NCI-H69 (cell line): ENCODE data around the gene ZBBX.
"Not testable (repeated sequence)": the region's sequence is repeated elsewhere in the genome, so short reads cannot be mapped to it uniquely, and the experiment has no call there.

Experiments
- DNase-seq: peaks from one replicate; lab custom pipeline; 2025; lab: John Stamatoyannopoulos, UW

ZBBX gene

GRCh38 chr3:167380004-167380689, at the start of gene ZBBX:
TSS of gene ZBBX (minus strand) at chr3:167380297. CDS start at chr3:167372901, 7,396 bp downstream.
- DNase-seq = peak; percentile 97

GRCh38 chr3:167426962-167427361, 46.9 kb upstream of the ZBBX start:
- DNase-seq = not testable (repeated sequence)

- not testable (repeated sequence) for DNase-seq
These were observed 42.3 kb upstream of the ZBBX start for GRCh38 chr3:167422396-167422795.

- DNase-seq = no peak
These were observed 29.5 kb upstream of the ZBBX start for GRCh38 chr3:167409611-167410010.

- DNase-seq = peak; percentile 80
These were observed 26.9 kb upstream of the ZBBX start for GRCh38 chr3:167406876-167407492.

- no peak for DNase-seq
These were observed 17.7 kb upstream of the ZBBX start for GRCh38 chr3:167397826-167398225.

GRCh38 chr3:167396075-167396474, 16.0 kb upstream of the ZBBX start:
- no peak for DNase-seq

- DNase-seq = peak; percentile 26
These were observed 13.9 kb upstream of the ZBBX start for GRCh38 chr3:167394003-167394402.

GRCh38 chr3:167382155-167382554, 2.1 kb upstream of the ZBBX start:
- DNase-seq = no peak

GRCh38 chr3:167375478-167375877, 4.6 kb downstream of the ZBBX start:
- no peak for DNase-seq

- peak; percentile 31 for DNase-seq
These were observed 8.0 kb downstream of the ZBBX start for GRCh38 chr3:167372138-167372537.

- DNase-seq = no peak
These were observed 18.1 kb downstream of the ZBBX start for GRCh38 chr3:167361948-167362347.

GRCh38 chr3:167361306-167361705, 18.8 kb downstream of the ZBBX start:
- DNase-seq = no peak

- no peak for DNase-seq
These were observed 24.7 kb downstream of the ZBBX start for GRCh38 chr3:167355446-167355845.

GRCh38 chr3:167354751-167355150, 25.3 kb downstream of the ZBBX start:
- no peak for DNase-seq

GRCh38 chr3:167350245-167350862, 29.7 kb downstream of the ZBBX start:
- DNase-seq = peak; percentile 65

- peak; percentile 69 for DNase-seq
These were observed 33.9 kb downstream of the ZBBX start for GRCh38 chr3:167346171-167346570.

- no peak for DNase-seq
These were observed 48.9 kb downstream of the ZBBX start for GRCh38 chr3:167330993-167331785.

- DNase-seq = no peak
These were observed 56.5 kb downstream of the ZBBX start for GRCh38 chr3:167323572-167323971.

- peak; percentile 67 for DNase-seq
These were observed 61.0 kb downstream of the ZBBX start for GRCh38 chr3:167318996-167319615.

GRCh38 chr3:167318306-167318705, 61.8 kb downstream of the ZBBX start:
- no peak for DNase-seq

- DNase-seq = peak; percentile 45
These were observed 73.8 kb downstream of the ZBBX start for GRCh38 chr3:167306319-167306718.
